NCI-H187 treated with DMSO at 0.1 percent for 48 hours (cell line): ENCODE results near the gene ARRB2.

Experiments
- DNase-seq: peaks from one replicate; lab custom pipeline; 2025; lab: John Stamatoyannopoulos, UW

ARRB2 gene

GRCh38 chr17:4733073-4733531 is 22.7 kb downstream of the ARRB2 start:
- DNase-seq = no peak

DNA sequence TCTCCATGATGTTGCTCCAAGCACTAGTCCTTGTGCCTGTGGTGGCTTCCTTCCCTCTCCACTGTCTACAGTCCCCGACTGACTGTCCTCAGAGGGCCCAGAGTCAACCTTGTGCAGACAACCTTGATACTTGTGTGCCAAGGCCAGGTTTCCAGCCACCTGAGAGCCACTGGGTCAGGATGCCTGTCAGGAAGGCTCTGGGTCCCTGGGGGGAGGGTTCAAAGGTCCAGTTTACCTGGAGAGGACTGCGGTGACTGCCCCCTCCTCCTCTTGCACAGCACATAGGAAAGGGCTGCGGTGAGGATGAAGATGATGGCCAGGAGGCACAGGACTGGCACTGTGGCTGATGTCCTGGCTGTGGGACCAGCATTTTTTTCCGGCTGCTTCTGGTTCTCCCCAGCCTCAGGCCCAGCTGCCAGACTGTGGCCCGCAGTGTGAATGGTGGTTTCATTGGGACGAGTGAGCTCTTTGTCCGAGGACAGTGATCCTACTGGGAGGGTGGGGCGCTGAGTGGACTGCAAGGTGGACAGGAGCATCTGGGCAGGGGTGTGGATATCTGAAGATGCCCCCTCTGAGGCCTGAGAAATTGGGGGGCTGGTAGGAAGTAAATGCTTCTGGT is 24.5 kb downstream of the ARRB2 start:
- DNase-seq = no peak

DNA sequence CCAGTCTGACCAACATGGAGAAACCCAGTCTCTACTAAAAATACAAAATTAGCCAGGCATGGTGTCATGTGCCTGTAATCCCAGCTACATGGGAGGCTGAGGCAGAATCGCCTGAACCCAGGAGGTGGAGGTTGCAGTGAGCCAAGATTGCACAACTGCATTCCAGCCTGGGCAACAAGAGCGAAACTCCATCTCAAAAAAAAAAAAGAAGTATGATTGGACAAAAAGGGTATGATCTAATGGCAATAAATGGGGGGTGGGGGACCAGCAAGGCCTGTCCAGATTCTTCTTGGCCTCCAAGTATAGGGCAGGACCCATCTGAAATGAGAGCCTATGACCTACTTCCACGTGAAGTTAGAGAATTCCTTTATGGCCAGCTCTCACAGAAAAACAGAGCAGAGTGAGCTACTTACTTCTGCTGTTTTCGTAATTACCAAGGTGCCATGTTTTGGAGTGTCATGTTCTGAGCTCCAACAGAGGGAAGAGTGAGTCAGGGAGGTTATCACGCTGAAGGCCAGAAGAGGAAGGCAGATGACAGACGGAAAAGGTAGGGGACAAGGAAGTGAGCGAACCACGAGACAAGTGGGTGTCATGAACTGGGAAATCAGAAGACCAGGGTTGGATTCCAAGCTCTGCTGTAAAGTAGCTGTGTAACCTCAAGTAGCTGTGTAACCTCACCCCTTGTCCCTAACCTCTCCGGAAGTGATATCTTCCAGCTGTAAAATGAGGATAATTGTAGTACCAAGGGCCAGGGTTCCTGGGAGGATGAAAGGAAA is 25.6 kb downstream of the ARRB2 start:
- DNase-seq = no peak

GRCh38 chr17:4738136-4739121 is 28.0 kb downstream of the ARRB2 start:
- DNase-seq = no peak

DNA sequence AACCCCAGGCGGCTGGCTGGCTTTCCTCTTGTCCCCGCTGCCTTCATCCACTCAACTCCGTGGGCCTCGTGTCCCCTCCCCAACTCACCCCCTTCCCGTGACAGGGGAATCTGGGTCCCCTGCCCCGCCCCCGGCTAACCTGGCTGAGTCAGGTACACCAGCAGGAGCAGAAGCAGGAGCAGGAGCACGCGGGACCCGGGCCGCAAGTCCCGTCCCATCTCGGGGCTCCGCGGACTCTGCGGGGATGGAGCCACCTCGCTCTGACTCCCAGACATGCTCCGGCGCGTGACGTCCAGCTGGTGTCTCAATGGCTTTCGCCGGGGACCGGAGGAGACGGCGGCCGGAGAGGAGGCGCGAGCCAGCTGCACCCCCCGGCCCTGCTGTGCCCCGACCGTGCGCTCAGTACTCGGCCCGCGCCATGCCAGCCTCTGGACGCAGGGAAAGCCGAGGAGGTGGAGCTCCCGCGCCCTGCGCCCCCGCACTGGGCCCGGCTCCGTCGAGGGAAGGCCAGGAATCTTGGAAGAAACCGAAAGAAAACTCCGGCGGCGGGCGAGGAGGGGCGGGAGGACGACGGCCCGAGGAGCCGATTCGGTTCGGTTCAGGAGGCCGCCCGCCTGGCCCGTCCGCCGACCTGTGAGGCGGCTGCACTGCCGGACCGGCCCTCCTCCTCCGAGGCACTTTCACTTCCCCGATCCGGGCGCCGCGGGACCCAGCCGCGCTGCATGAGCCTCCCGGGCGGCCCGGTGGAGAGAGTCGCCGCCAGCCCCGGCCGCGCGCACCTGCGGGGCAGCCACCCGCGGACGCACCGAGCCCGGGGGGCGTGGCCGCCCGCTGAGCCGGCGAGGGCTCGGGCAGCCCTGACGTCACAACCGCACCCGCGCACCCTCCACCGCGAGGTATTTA is 28.9 kb downstream of the ARRB2 start, which contains the start of the genes CXCL16 and ZMYND15:
TSS of gene CXCL16 (minus strand) at position 807 of the 903 bp plus-strand sequence. CDS start at position 218, 589 bp downstream.
TSS of gene ZMYND15 (plus strand) at position 712 of the 903 bp plus-strand sequence. CDS start 716 bp downstream, outside the sequence.
- no peak for DNase-seq

- no peak for DNase-seq
These were observed 29.6 kb downstream of the ARRB2 start for GRCh38 chr17:4740025-4740351.

- no peak for DNase-seq
These were observed 30.2 kb downstream of the ARRB2 start for GRCh38 chr17:4740584-4740983.

DNA sequence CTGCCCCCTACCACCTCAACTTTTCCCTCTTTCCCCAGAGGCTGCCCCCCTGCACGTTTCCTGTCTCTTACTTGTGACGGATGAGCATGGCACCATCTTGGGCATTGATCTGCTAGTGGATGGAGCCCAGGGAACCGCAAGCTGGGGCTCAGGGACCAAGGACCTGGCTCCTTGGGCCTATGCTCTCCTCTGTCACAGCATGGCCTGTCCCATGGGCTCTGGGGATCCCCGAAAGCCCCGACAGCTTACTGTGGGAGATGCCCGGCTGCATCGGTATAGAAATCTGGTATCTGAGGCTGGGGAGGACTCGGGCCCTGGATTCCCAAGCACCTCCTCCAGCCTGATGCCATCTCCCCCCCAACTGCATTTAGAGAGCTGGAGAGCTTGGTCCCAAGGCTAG is 31.1 kb downstream of the ARRB2 start:
- no peak for DNase-seq

DNA sequence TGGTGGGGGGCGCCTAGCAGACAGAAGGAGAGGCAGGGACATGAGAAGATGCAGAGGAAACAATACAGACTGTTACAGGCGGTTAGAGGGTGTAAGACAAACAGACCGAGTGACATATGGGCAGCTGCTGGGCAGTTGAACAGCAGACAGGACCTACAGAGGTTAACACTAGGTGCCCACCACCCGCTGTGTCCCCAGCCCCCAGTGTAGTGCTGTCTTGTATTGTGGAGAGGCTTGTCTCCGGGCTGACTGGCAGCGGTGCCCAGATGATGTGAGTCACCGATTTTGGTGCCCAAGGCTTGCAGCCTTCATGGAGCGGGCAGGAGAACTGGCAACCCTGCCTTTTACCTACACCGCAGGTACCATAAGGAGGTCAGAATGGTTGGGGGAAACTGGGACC is 31.7 kb downstream of the ARRB2 start:
- no peak for DNase-seq

- no peak for DNase-seq
These were observed 32.2 kb downstream of the ARRB2 start for GRCh38 chr17:4742629-4743028.

- no peak for DNase-seq
These were observed 32.8 kb downstream of the ARRB2 start for GRCh38 chr17:4743216-4743615.

- DNase-seq = no peak
These were observed 33.5 kb downstream of the ARRB2 start for GRCh38 chr17:4743898-4744297.

GRCh38 chr17:4744999-4745969 is 34.9 kb downstream of the ARRB2 start:
- DNase-seq = no peak

DNA sequence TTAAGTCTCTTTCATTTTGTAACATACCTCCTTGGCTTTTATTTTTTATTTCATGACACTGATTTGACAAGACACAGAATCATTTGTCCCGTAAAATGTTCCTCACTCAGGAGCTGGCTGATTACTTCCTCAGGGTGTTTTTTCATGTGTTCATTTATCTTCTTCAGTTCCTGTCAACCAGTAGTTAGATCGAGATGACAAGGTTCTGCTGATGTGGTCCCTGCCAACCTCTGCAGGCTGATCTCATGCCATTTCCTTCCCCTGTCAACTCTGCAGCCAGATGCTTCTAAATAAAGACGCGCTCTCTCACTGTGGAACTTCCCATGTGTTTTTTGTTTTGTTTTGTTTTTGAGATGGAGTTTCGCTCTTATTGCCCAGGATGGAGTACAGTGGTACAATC is 37.4 kb downstream of the ARRB2 start:
- no peak for DNase-seq

GRCh38 chr17:4748686-4749085 is 38.3 kb downstream of the ARRB2 start:
- no peak for DNase-seq

GRCh38 chr17:4750606-4751005 is 40.2 kb downstream of the ARRB2 start:
- no peak for DNase-seq

GRCh38 chr17:4751932-4752331 is 41.5 kb downstream of the ARRB2 start:
- no peak for DNase-seq

DNA sequence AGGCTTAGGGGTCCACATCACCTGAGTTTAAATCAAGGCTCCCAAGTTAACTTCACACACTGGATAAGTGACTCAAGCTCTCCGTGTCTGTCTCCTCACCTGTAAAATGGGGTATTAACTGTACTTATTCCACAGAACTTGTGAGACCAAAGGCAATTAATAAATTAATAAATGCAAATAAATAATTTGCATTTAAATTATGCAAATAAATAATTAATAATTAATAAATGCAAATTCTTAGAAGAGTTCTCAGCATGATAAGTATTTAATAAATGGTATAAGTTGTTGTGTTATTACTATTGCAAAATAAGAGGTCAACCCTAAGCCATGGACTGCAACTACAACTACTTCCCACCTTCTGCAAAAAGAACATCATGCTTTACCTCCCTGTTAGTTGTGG is 43.0 kb downstream of the ARRB2 start:
- no peak for DNase-seq

GRCh38 chr17:4759776-4760236 is 49.4 kb downstream of the ARRB2 start:
- DNase-seq = no peak

- no peak for DNase-seq
These were observed 54.2 kb downstream of the ARRB2 start for GRCh38 chr17:4764595-4764994.
